ENCODE data around the gene TTI1.

The TTI1 gene

DNA sequence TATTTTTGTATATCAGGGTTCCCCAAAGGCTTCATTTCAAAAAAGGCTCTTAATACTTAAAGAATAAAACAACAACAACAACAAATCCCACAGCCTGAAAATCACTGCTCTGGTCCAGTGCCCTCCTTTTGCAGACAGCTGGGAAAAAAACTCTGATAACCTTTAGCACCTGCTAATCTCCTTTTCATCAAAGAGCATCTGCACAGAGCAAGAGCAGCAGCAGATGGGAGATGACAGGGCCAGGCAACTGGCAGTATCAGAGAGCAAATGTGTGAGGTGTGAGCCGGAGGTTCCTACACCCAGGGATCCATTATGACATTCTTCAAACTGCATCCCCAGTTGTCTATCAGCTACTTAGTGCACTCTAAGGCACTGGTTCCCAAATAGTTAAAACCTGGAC lies 25.7 kb downstream of the TTI1 start:
- DNase-seq (ENCODE audit: low read depth in 2 of 2): no peak
- H3K4me3 ChIP-seq (replicated peaks in 1 of 2; ENCODE audit: low read depth in 2 of 2, low read length in 2 of 2): no peak overlapping the region
- TF ChIP-seq, protein P1, sequence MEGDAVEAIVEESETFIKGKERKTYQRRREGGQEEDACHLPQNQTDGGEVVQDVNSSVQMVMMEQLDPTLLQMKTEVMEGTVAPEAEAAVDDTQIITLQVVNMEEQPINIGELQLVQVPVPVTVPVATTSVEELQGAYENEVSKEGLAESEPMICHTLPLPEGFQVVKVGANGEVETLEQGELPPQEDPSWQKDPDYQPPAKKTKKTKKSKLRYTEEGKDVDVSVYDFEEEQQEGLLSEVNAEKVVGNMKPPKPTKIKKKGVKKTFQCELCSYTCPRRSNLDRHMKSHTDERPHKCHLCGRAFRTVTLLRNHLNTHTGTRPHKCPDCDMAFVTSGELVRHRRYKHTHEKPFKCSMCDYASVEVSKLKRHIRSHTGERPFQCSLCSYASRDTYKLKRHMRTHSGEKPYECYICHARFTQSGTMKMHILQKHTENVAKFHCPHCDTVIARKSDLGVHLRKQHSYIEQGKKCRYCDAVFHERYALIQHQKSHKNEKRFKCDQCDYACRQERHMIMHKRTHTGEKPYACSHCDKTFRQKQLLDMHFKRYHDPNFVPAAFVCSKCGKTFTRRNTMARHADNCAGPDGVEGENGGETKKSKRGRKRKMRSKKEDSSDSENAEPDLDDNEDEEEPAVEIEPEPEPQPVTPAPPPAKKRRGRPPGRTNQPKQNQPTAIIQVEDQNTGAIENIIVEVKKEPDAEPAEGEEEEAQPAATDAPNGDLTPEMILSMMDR (IDR thresholded peaks at IDR 0.05; ENCODE audit: low read depth, low read length): no peak

DNA sequence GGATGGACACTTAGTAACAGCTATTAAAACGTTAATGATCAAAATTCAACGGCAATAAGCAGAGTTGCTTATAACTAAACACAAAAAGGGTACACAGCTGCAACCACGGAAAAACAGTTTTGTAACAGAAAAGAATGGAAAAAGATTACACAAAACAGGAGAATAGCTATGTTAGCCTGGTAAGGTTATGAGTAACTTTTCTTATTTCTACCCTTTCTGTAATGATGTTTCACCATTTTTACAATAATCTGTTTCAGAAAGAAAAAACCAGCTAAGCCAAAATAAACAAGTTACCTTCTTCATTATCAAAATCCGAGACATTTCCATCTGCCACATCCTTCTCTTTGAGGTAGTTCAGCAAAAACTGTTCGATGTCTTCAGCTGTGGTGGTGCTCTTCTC lies 27.4 kb downstream of the TTI1 start:
- TF ChIP-seq, protein P1 (IDR thresholded peaks at IDR 0.05; ENCODE audit: low read depth, low read length): no peak
- no peak overlapping the region for H3K4me3 ChIP-seq (replicated peaks in 1 of 2; ENCODE audit: low read depth in 2 of 2, low read length in 2 of 2)
- no peak for DNase-seq (ENCODE audit: low read depth in 2 of 2)

DNA sequence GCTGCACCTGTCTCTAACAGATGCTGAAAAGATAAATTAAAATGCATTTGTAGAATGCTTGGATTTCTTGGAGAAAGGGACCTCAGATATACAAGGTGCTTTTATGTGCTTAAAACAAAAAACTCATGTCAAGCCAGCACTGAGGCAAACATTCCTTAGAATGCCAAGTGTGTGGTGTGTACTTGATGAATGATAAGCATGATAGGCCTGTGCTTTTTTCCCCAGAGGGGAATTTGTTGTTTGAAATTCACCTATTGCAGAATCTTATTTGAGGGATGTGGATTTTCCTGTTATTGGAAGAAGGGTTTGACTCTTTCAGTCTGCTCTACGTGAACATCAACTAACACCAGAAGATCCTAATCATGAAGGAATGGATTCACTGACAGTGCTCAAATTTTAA lies 28.8 kb downstream of the TTI1 start:
- no peak for DNase-seq (ENCODE audit: low read depth in 2 of 2)
- TF ChIP-seq, protein P1 (IDR thresholded peaks at IDR 0.05; ENCODE audit: low read depth, low read length): no peak
- no peak overlapping the region for H3K4me3 ChIP-seq (replicated peaks in 1 of 2; ENCODE audit: low read depth in 2 of 2, low read length in 2 of 2)

DNA sequence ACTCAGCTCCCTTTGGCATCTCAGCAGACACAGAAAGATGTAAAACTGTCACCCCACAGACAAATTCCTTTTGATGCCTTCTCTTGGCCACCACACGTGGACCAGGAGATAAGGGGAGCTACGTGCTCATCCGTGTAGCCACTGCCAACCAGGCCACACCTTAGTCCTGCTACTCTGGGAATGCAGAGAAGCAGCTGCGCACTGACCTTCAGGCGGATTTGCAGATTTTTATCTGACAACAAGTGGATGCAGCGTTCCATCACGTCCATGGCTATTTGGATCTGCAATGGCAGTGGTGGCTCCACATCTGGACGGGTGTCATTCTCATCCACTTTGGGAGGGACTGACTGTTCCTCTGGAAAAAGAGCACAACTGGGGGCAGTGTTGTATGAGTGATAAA lies 30.8 kb downstream of the TTI1 start:
- TF ChIP-seq, protein P1 (IDR thresholded peaks at IDR 0.05; ENCODE audit: low read depth, low read length): no peak
- DNase-seq (ENCODE audit: low read depth in 2 of 2): no peak
- H3K4me3 ChIP-seq (replicated peaks in 1 of 2; ENCODE audit: low read depth in 2 of 2, low read length in 2 of 2): no peak overlapping the region

DNA sequence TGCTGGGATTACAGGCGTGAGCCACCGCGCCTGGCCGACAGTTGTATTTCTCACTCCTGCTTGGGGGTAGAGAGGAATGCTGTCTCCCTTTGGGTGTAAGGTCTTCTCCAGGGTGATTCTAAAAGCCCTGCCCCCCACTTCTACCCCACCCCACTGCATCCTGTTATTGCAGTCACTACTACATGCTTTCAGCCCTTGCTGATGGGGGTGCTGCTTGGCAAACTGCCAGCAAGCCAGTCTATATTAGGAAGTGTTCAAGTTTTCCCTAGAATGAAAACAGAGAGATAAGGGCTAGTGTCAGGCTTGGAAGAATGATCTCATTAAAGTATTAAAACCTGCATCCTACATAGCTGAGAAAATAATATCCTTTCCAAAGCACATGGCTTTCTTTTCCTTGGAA lies 31.3 kb downstream of the TTI1 start:
- TF ChIP-seq, protein P1 (IDR thresholded peaks at IDR 0.05; ENCODE audit: low read depth, low read length): no peak
- DNase-seq (ENCODE audit: low read depth in 2 of 2): peak in 1 of 2 donors; percentile 60
- no peak overlapping the region for H3K4me3 ChIP-seq (replicated peaks in 1 of 2; ENCODE audit: low read depth in 2 of 2, low read length in 2 of 2)

DNA sequence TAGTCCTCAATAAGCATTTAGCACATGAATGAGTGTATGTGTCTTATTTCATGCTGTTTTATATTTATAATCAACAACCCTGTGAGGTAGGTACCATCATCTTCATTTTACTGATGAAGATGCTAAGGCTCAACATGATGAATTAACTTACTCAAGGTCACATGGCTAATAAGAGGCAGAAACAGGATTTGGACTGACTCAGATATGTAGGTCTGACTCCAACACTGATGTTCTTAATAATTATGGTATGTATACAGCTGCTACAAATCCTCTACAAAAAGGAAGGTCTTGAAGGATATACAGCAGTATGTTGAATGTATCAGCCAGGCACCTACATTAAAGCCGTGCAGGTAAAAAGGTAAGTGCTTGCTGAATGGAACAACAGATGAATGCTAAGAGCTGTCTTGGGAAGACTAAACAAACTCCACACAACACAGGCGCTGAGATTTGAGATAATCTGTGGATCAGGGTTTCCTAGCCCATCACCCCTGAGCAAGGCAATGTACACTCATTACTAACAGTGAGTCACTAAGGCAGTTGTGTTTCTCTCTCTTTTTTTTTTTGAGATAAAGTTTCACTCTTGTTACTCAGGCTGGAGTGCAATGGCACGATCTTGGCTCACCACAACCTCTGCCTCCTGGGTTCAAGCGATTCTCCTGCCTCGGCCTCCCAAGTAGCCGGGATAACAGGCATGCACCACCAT lies 31.9 kb downstream of the TTI1 start:
- H3K4me3 ChIP-seq (replicated peaks in 1 of 2; ENCODE audit: low read depth in 2 of 2, low read length in 2 of 2): no peak overlapping the region
- peak; percentile 54 to 77 for DNase-seq (ENCODE audit: low read depth in 2 of 2)
- TF ChIP-seq, protein P1 (IDR thresholded peaks at IDR 0.05; ENCODE audit: low read depth, low read length): no peak

DNA sequence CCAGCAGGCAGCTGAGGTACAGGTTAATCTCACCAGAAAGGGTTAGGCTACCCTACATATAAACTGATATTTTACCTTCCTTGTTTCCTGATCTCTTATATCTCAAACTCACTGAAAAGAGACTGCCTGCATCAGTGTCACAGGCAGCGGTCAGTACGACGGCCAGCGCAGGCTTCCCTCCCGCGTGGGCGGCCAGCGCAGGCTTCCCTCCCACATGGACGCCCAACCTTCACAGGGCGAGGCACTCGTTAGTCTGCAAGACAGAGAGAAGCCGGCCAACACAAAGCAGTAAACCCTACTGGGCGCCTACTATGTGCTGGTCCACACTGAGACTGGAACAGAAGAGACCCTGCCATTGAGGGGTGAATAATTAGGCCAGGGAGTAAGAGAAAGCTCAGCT lies 33.0 kb downstream of the TTI1 start:
- TF ChIP-seq, protein P1 (IDR thresholded peaks at IDR 0.05; ENCODE audit: low read depth, low read length): no peak
- no peak overlapping the region for H3K4me3 ChIP-seq (replicated peaks in 1 of 2; ENCODE audit: low read depth in 2 of 2, low read length in 2 of 2)
- no peak for DNase-seq (ENCODE audit: low read depth in 2 of 2)

Data from cardiac fibroblast (primary cell).